ENCODE results near the gene OR10D3. TPM values are rescaled to one million over a fixed set of nuclear protein-coding genes. Genes with fewer than 3 reads are reported as not detected.
"Not testable (repeated sequence)": the region's sequence is repeated elsewhere in the genome, so short reads cannot be mapped to it uniquely, and the experiment has no call there.

OR10D3 gene
- total RNA-seq, 4 donors from 2014 or later, result not detected

DNA sequence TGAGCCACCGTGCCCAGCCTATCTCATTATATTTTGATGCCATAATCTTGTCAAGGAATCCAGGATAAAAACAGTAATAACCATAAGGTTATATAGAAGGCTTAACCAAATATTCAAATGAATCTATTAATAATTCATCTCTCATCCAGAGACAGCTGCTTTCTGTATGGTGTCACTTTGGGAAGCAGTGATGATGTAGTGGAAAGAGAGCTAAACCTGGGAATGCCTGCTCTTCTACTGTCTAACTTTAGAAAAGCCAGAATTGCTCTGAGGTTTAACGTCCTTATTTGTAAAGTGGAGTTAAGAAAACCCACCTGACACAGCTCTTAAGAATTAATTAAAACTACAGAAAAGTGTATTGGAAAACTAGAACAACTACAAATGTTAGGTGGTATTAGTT lies 29.3 kb upstream of the OR10D3 start:
- H3K36me3 ChIP-seq, result no peaks in the 10 kb centered on the region
- H3K4me3 ChIP-seq, result no peak overlapping the region
- no peaks in the 10 kb centered on the region for H3K9me3 ChIP-seq
- no peak for DNase-seq
- WGBS, 2 donors, result 63 to 64% methylated on average over 2 of the region's 2 CpGs
- H3K27ac ChIP-seq, result no peak overlapping the region
- TF ChIP-seq POLR2A (IDR thresholded peaks at IDR 0.05), result no peak
- TF ChIP-seq, protein P1, sequence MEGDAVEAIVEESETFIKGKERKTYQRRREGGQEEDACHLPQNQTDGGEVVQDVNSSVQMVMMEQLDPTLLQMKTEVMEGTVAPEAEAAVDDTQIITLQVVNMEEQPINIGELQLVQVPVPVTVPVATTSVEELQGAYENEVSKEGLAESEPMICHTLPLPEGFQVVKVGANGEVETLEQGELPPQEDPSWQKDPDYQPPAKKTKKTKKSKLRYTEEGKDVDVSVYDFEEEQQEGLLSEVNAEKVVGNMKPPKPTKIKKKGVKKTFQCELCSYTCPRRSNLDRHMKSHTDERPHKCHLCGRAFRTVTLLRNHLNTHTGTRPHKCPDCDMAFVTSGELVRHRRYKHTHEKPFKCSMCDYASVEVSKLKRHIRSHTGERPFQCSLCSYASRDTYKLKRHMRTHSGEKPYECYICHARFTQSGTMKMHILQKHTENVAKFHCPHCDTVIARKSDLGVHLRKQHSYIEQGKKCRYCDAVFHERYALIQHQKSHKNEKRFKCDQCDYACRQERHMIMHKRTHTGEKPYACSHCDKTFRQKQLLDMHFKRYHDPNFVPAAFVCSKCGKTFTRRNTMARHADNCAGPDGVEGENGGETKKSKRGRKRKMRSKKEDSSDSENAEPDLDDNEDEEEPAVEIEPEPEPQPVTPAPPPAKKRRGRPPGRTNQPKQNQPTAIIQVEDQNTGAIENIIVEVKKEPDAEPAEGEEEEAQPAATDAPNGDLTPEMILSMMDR (IDR thresholded peaks at IDR 0.05), result no peak
- no peaks in the 10 kb centered on the region for H3K27me3 ChIP-seq
- intact Hi-C loops (cut with DNase I), result no loop called here
- no peaks in the 10 kb centered on the region for H3K4me1 ChIP-seq

DNA sequence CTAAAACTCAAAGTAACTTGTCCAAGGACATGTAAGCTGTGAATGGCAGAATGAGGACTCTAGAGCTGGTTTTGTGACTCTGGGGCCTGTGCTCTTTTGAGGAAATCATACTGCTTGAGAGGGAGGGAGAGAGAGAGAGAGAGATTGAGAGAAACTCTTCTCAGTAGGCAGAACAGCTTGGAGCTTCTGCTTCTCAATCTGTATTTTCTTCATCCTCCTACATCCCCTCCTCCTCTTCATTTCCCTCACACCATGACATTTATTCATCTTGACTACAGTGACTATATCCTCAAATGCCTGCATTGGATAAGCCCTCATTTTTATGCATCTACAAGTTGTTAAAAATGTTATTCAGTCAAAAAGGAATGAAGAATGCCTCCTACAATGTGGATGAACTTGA lies 23.7 kb upstream of the OR10D3 start:
- Histone ChIP-seq H3K4me1 (no peaks in the 10 kb centered on the region), H3K27ac (no peak overlapping the region), H3K27me3 (no peaks in the 10 kb centered on the region), H3K9me3 (no peaks in the 10 kb centered on the region), H3K4me3 (no peak overlapping the region), H3K36me3 (no peaks in the 10 kb centered on the region)
- DNase-seq, result no peak
- TF ChIP-seq POLR2A (IDR thresholded peaks at IDR 0.05), result no peak
- TF ChIP-seq, protein P1 (IDR thresholded peaks at IDR 0.05), result no peak
- intact Hi-C loops (cut with DNase I), result no loop called here

DNA sequence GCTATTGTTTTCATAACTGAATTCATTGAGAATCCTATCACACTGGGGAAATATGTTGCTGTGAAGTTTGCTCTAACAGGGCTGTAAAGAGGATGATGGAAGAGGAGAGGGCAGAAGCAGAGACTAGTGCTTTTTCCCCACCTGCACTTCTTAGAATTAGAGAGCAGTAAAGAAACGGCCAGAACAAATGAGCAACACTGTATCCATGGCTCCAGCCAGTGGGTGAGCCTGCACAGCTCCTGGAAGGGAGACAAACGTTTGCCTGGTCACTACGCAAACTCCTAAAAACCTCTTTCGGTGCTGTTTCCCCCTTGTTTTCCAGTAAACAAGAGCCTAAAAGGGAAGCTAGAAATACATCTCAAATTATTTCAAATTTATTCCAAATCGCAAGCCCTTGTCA lies 22.2 kb upstream of the OR10D3 start:
- no peak for DNase-seq
- Histone ChIP-seq H3K27ac (no peak overlapping the region), H3K9me3 (no peaks in the 10 kb centered on the region), H3K4me3 (no peak overlapping the region), H3K36me3 (no peaks in the 10 kb centered on the region), H3K27me3 (no peaks in the 10 kb centered on the region), H3K4me1 (no peaks in the 10 kb centered on the region)
- TF ChIP-seq, protein P1 (IDR thresholded peaks at IDR 0.05), result no peak
- no peak for TF ChIP-seq POLR2A (IDR thresholded peaks at IDR 0.05)
- WGBS, 2 donors, result 70% methylated on average over 5 of the region's 5 CpGs
- intact Hi-C loops (cut with DNase I), result no loop called here

DNA sequence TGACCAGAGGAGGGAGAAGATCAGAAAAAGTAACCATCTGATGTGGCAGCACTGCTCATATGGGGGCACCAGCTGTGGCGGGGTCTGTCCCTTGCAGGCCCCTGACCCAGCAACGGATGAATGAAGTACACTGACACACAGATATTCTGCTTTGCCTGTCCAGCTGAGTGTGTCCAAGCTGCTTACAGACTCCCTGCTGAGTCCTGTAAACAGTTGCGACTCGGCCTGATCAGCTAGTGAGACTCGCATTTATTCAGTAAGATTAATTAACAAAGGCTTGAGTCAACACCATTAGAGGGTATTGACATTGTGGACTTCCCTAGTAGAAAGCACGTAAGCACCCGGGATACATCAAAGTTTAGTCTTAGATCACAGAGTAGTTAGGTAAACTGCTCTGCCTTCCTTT lies 15.3 kb upstream of the OR10D3 start:
- H3K4me1 ChIP-seq, result no peaks in the 10 kb centered on the region
- no peak overlapping the region for H3K4me3 ChIP-seq
- 38 to 47% methylated on average over 7 of the region's 7 CpGs for WGBS, 2 donors
- no peaks in the 10 kb centered on the region for H3K9me3 ChIP-seq
- H3K27me3 ChIP-seq, result no peaks in the 10 kb centered on the region
- TF ChIP-seq POLR2A (IDR thresholded peaks at IDR 0.05), result no peak
- TF ChIP-seq, protein P1 (IDR thresholded peaks at IDR 0.05), result no peak
- H3K36me3 ChIP-seq, result no peaks in the 10 kb centered on the region
- no peak overlapping the region for H3K27ac ChIP-seq
- intact Hi-C loops (cut with DNase I), result no loop called here
- no peak for DNase-seq

DNA sequence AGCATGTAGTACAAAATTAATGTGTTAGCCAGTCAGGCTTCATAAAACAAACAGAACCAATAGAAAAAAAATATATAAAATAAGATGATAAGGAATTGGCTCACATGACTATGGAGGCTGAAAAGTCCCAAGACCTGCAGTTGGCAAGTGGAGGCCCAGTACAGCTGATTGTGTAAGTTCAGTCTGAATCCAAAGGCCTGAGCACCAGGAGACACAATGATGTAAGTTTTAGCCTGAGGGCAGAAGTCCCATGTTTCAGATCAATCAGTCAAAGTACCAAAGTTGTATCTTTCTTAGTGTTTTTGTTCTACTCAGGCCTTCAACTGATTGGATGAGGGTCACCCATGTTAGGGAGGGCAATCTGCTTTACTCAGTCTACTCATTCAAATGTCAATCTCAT lies 14.3 kb upstream of the OR10D3 start:
- Histone ChIP-seq H3K36me3 (no peaks in the 10 kb centered on the region), H3K4me3 (no peak overlapping the region), H3K27me3 (no peaks in the 10 kb centered on the region), H3K27ac (no peak overlapping the region), H3K9me3 (no peaks in the 10 kb centered on the region), H3K4me1 (no peaks in the 10 kb centered on the region)
- no peak for DNase-seq
- intact Hi-C loops (cut with DNase I), result no loop called here
- no peak for TF ChIP-seq POLR2A (IDR thresholded peaks at IDR 0.05)
- TF ChIP-seq, protein P1 (IDR thresholded peaks at IDR 0.05), result no peak

DNA sequence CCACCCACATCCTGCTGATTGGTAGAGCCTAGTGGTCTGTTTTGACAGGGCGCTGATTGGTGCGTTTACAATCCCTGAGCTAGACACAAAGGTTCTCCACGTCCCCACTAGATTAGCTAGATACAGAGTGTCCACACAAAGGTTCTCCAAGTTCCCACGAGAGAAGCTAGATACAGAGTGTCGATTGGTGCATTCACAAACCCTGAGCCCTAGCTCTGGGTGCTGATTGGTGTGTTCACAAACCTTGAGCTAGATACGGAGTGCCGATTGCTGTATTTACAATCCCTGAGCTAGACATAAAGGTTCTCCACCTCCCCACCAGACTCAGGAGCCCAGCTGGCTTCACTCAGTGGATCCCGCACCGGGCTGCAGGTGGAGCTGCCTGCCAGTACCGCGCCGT lies 12.8 kb upstream of the OR10D3 start:
- whole genome bisulfite sequencing, 2 donors, result 86 to 87% methylated on average over 7 of the region's 12 CpGs
- H3K36me3 ChIP-seq, result not testable (repeated sequence)

More for the DNA sequence above, 12.8 kb upstream of the OR10D3 start:
- intact Hi-C loops (cut with DNase I); H3K27me3 ChIP-seq; DNase-seq; H3K9me3 ChIP-seq; H3K4me1 ChIP-seq; H3K27ac ChIP-seq; H3K4me3 ChIP-seq: not testable (repeated sequence)
